HCT116 (cell line): ENCODE measurements around the gene SLC2A13. TPM values are rescaled to one million over a fixed set of nuclear protein-coding genes. Genes with fewer than 3 reads are reported as not detected.

Experiments
- ATAC-seq: fragments of 200-7000 bp; cut with Tn5 transposase; 2 replicates; pipeline ENCODE4 v1.9.1; 2020; ENCODE audit warnings: mild to moderate bottlenecking, moderate library complexity
- BruUV-seq: library from RNA; stranded (reverse); fragments of 400-500 nt; replicated peaks from 2 replicates; lab custom pipeline; 2021; lab: Mats Ljungman, UMichigan
- CTCF ChIA-PET: fragments of 300-600 bp; sonication (Branson Sonifier 250); formaldehyde crosslinking; loops from one replicate; lab custom pipeline; 2021; ENCODE audit warnings: antibody characterized with exemption; lab: Charles Lee
- POLR2A ChIA-PET: fragments of 300-600, 350-600 bp; sonication (Branson Sonifier 250); formaldehyde crosslinking; loops from one replicate; lab custom pipeline; 2021; ENCODE audit warnings: antibody characterized with exemption; lab: Charles Lee
- RAD21 ChIA-PET, 2 experiments: fragments of 300-600 bp; sonication (Branson Sonifier 250); formaldehyde crosslinking; loops; one replicate each; lab custom pipeline; 2023; ENCODE audit warnings: low total read pairs in 2 of 2; ENCODE audit not compliant: uncharacterized antibody in 2 of 2, unreplicated experiment in 2 of 2, low non-redundant PET in 1 of 2; lab: Charles Lee
- DNase-seq: peaks from one replicate; pipeline ENCODE4 v3.0.0-alpha.2; 2010; ENCODE audit warnings: low read depth, low spot score
- H2AFZ ChIP-seq: fragments of 200-600 bp; shearing (Covaris generic), sonication (generic); 2 replicates; pipeline ENCODE4 v1.6.1; 2017; ENCODE audit warnings: low read depth, mixed run types, mixed read lengths, antibody characterized with exemption, low read length; ENCODE audit not compliant: poor library complexity, severe bottlenecking
- H3K27ac ChIP-seq: 2 replicates; pipeline ENCODE4 v1.5.1; 2012; ENCODE audit warnings: low read depth, low read length
- H3K27me3 ChIP-seq: fragments of 200-600 bp; sonication (generic); 2 replicates; pipeline ENCODE4 v1.6.1; 2016; ENCODE audit warnings: mixed run types, low read length, mixed read lengths; ENCODE audit not compliant: insufficient read depth
- H3K36me3 ChIP-seq, 2 experiments: fragments of 200-500 bp in 1 of 2; fragments of 200-600 bp in 1 of 2; sonication (Bioruptor generic) in 1 of 2; sonication (generic) in 1 of 2; 2 replicates each; pipeline versions ENCODE4 v1.5.1 to v1.6.1; 2014 to 2016; ENCODE audit warnings: low read length in 2 of 2, inconsistent platforms in 1 of 2, mixed read lengths in 1 of 2, mixed run types in 1 of 2; ENCODE audit not compliant: insufficient read depth in 2 of 2, control insufficient read depth in 1 of 2
- H3K4me1 ChIP-seq, 2 experiments: fragments of 200-600 bp in 1 of 2; sonication (generic) in 1 of 2; 2 replicates each; pipeline versions ENCODE4 v1.5.1 to v1.6.1; 2012 to 2017; ENCODE audit warnings: low read length in 2 of 2, inconsistent platforms in 1 of 2, mild to moderate bottlenecking in 1 of 2, mixed read lengths in 1 of 2, mixed run types in 1 of 2, moderate library complexity in 1 of 2; ENCODE audit not compliant: insufficient read depth in 2 of 2, control insufficient read depth in 1 of 2
- H3K4me2 ChIP-seq: fragments of 200-600 bp; sonication (generic); 2 replicates; pipeline ENCODE4 v1.6.1; 2017; ENCODE audit warnings: mixed run types, low read length, mixed read lengths
- H3K4me3 ChIP-seq, 2 experiments: fragments of 200-600 bp in 1 of 2; sonication (generic) in 1 of 2; replicated peaks in 1 of 2; 2 replicates each; pipeline ENCODE4 v1.5.1; 2011 to 2016; ENCODE audit warnings: low read length in 2 of 2, control low read depth in 1 of 2, low read depth in 1 of 2, mild to moderate bottlenecking in 1 of 2, mixed read lengths in 1 of 2, mixed run types in 1 of 2
- H3K79me2 ChIP-seq: fragments of 200-600 bp; sonication (generic); 2 replicates; pipeline ENCODE4 v1.6.1; 2017; ENCODE audit warnings: mild to moderate bottlenecking, mixed run types, low read length, moderate library complexity, mixed read lengths; ENCODE audit not compliant: insufficient read depth
- H3K9ac ChIP-seq: fragments of 200-600 bp; sonication (generic); 2 replicates; pipeline ENCODE4 v1.6.1; 2016; ENCODE audit warnings: low read length, mixed read lengths
- H3K9me2 ChIP-seq: fragments of 200-600 bp; sonication (generic), shearing (Covaris generic); 2 replicates; pipeline ENCODE4 v1.6.1; 2017; ENCODE audit warnings: mixed run types, mild to moderate bottlenecking, moderate library complexity; ENCODE audit not compliant: insufficient read depth
- H3K9me3 ChIP-seq, 2 experiments: fragments of 200-500 bp in 1 of 2; fragments of 200-600 bp in 1 of 2; sonication (Bioruptor generic) in 1 of 2; sonication (generic) in 1 of 2; 2 replicates each; pipeline ENCODE4 v1.6.1; 2014 to 2017; ENCODE audit warnings: low read length in 2 of 2, mixed read lengths in 2 of 2, inconsistent platforms in 1 of 2, low read depth in 1 of 2, mild to moderate bottlenecking in 1 of 2, mixed run types in 1 of 2, moderate library complexity in 1 of 2; ENCODE audit not compliant: control insufficient read depth in 1 of 2, insufficient read depth in 1 of 2
- H4K20me1 ChIP-seq: fragments of 200-600 bp; sonication (generic), shearing (Covaris generic); 2 replicates; pipeline ENCODE4 v1.6.1; 2017; ENCODE audit warnings: mixed run types, mild to moderate bottlenecking, moderate library complexity; ENCODE audit not compliant: insufficient read depth
- CBX3 ChIP-seq: IDR thresholded peaks from 2 replicates; pipeline ENCODE4 v1.6.1; 2012; ENCODE audit warnings: low read depth
- CEBPB ChIP-seq: IDR thresholded peaks from 2 replicates; pipeline ENCODE4 v1.6.1; 2012; ENCODE audit warnings: low read depth
- EGR1 ChIP-seq: IDR thresholded peaks from 2 replicates; pipeline ENCODE4 v1.6.1; 2012; ENCODE audit warnings: low read depth
- ELF1 ChIP-seq: IDR thresholded peaks from 2 replicates; pipeline ENCODE4 v1.6.1; 2012; ENCODE audit warnings: low read depth, borderline replicate concordance
- FOSL1 ChIP-seq: IDR thresholded peaks from 2 replicates; pipeline ENCODE4 v1.6.1; 2012; ENCODE audit warnings: low read depth
- JUND ChIP-seq: IDR thresholded peaks from 2 replicates; pipeline ENCODE4 v1.6.1; 2012
- POLR2A ChIP-seq: IDR thresholded peaks from 2 replicates; pipeline ENCODE4 v1.7.0; 2011; ENCODE audit warnings: borderline replicate concordance; ENCODE audit not compliant: insufficient read depth, insufficient read length; ENCODE audit errors: extremely low read depth
- POLR2AphosphoS5 ChIP-seq: IDR thresholded peaks from 2 replicates; pipeline ENCODE4 v1.6.1; 2011; ENCODE audit warnings: mild to moderate bottlenecking, low read depth, low read length, moderate library complexity
- RAD21 ChIP-seq: IDR thresholded peaks from 2 replicates; pipeline ENCODE4 v1.6.1; 2012; ENCODE audit warnings: low read depth, mild to moderate bottlenecking
- SIN3A ChIP-seq: IDR thresholded peaks from 2 replicates; pipeline ENCODE4 v1.6.1; 2012; ENCODE audit warnings: low read depth
- SP1 ChIP-seq: IDR thresholded peaks from 2 replicates; pipeline ENCODE4 v1.6.1; 2012; ENCODE audit warnings: low read depth
- SRF ChIP-seq: IDR thresholded peaks from 2 replicates; pipeline ENCODE4 v1.6.1; 2012; ENCODE audit warnings: low read depth
- YY1 ChIP-seq: IDR thresholded peaks from 2 replicates; pipeline ENCODE4 v1.6.1; 2011; ENCODE audit warnings: low read length, low read depth, moderate library complexity, mild to moderate bottlenecking; ENCODE audit not compliant: insufficient replicate concordance; ENCODE audit errors: extremely low read depth
- ZNF274 ChIP-seq: fragments of 200-500 bp; sonication (Bioruptor generic); IDR thresholded peaks from 2 replicates; pipeline ENCODE4 v1.6.1; 2014; ENCODE audit warnings: mild to moderate bottlenecking, low read depth, low read length, inconsistent platforms
- intact Hi-C: fragments of 100-400 bp; cut with micrococcal nuclease; formaldehyde crosslinking; loops from 2 replicates; pipeline ENCODE4 v1.10.0; 2022
- total RNA-seq: library from RNA; stranded (reverse); gene quantifications from one replicate; pipeline ENCODE4 v1.2.1, GENCODE V29; 2021; ENCODE audit not compliant: unreplicated experiment
- TF ChIP-seq, protein P1 (sequence below): IDR thresholded peaks from 2 replicates; pipeline ENCODE4 v1.6.1; 2011; ENCODE audit warnings: mild to moderate bottlenecking, low read length, moderate library complexity; ENCODE audit not compliant: insufficient replicate concordance; ENCODE audit errors: extremely low read depth
- TF ChIP-seq, protein P2 (sequence below): IDR thresholded peaks from 2 replicates; pipeline ENCODE4 v1.6.1; 2012
- TF ChIP-seq, protein P3 (sequence below), 3 experiments: fragments of 200-600 bp in 1 of 3; sonication (generic) in 1 of 3; IDR thresholded peaks in 2 of 3; conservative IDR thresholded peaks in 1 of 3; 2 replicates each; pipeline ENCODE4 v1.5.1; 2012 to 2017; ENCODE audit warnings: low read depth in 2 of 3, low read length in 2 of 3, antibody characterized with exemption in 1 of 3, borderline replicate concordance in 1 of 3, control low read depth in 1 of 3, mild to moderate bottlenecking in 1 of 3, mixed read lengths in 1 of 3, mixed run types in 1 of 3, moderate library complexity in 1 of 3; ENCODE audit not compliant: insufficient read depth in 1 of 3

SLC2A13 gene
- total RNA-seq, 1 experiment from 2014 or later: 6.8 TPM

DNA sequence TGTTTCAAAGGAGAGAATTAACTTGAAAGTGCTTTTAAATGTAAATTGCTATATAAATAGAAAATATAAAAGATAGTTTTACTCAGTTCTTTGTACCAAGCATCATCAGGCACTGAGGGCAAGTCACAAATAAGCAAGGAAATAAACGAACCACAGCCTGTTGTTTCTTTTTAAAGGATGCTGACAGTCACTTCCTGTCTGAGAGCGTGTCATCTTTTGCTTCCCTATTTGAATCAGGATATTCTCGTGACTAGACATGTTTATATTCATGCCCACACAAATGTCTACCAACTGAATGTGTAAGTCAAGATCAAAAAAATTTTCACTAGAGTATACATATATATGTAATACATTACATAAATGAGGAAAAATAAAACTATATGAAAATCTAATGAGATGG lies 31.4 kb upstream of the SLC2A13 start:
- Histone ChIP-seq H3K79me2 (no peaks in the 10 kb centered on the region), H3K4me2 (no peak overlapping the region), H3K4me3 (no peak overlapping the region), H3K9me3 (no peaks in the 10 kb centered on the region), H3K4me1 (no peaks in the 10 kb centered on the region), H3K9me2 (no peaks in the 10 kb centered on the region), H3K27me3 (no peaks in the 10 kb centered on the region), H3K36me3 (no peaks in the 10 kb centered on the region), H3K27ac (no peak overlapping the region), H3K9ac (no peak overlapping the region), H2AFZ (no peak overlapping the region), H4K20me1 (no peaks in the 10 kb centered on the region)
- CTCF ChIA-PET: no interaction called here
- ATAC-seq (no peak), DNase-seq (no peak)
- POLR2A ChIA-PET: no interaction called here
- TF ChIP-seq RAD21 (no peak), SP1 (no peak), JUND (no peak), ZNF274 (no peak), POLR2AphosphoS5 (no peak), POLR2A (no peak), EGR1 (no peak), YY1 (no peak), SRF (no peak), FOSL1 (no peak), SIN3A (no peak), CEBPB (no peak), CBX3 (no peak), ELF1 (no peak)
- TF ChIP-seq, protein P1, sequence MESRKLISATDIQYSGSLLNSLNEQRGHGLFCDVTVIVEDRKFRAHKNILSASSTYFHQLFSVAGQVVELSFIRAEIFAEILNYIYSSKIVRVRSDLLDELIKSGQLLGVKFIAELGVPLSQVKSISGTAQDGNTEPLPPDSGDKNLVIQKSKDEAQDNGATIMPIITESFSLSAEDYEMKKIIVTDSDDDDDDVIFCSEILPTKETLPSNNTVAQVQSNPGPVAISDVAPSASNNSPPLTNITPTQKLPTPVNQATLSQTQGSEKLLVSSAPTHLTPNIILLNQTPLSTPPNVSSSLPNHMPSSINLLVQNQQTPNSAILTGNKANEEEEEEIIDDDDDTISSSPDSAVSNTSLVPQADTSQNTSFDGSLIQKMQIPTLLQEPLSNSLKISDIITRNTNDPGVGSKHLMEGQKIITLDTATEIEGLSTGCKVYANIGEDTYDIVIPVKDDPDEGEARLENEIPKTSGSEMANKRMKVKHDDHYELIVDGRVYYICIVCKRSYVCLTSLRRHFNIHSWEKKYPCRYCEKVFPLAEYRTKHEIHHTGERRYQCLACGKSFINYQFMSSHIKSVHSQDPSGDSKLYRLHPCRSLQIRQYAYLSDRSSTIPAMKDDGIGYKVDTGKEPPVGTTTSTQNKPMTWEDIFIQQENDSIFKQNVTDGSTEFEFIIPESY: no peak
- TF ChIP-seq, protein P2, sequence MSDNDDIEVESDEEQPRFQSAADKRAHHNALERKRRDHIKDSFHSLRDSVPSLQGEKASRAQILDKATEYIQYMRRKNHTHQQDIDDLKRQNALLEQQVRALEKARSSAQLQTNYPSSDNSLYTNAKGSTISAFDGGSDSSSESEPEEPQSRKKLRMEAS: no peak
- TF ChIP-seq, protein P3, sequence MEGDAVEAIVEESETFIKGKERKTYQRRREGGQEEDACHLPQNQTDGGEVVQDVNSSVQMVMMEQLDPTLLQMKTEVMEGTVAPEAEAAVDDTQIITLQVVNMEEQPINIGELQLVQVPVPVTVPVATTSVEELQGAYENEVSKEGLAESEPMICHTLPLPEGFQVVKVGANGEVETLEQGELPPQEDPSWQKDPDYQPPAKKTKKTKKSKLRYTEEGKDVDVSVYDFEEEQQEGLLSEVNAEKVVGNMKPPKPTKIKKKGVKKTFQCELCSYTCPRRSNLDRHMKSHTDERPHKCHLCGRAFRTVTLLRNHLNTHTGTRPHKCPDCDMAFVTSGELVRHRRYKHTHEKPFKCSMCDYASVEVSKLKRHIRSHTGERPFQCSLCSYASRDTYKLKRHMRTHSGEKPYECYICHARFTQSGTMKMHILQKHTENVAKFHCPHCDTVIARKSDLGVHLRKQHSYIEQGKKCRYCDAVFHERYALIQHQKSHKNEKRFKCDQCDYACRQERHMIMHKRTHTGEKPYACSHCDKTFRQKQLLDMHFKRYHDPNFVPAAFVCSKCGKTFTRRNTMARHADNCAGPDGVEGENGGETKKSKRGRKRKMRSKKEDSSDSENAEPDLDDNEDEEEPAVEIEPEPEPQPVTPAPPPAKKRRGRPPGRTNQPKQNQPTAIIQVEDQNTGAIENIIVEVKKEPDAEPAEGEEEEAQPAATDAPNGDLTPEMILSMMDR (IDR thresholded peaks at IDR 0.05 in 2 of 3, conservative IDR thresholded peaks at IDR 0.05 in 1 of 3; ENCODE audit: borderline replicate concordance in 1 of 3, insufficient read depth in 1 of 3, low read depth in 2 of 3, low read length in 2 of 3): no peak
- no TSS peak for BruUV-seq
- intact Hi-C loops: no loop called here
- RAD21 ChIA-PET: no interaction called here
